Effector CD4-positive, alpha-beta T cell (primary cell): ENCODE data around the gene SPRED1.

Experiments
- DNase-seq: peaks from one replicate; pipeline ENCODE4 v3.0.0-alpha.2; 2020

SPRED1 gene

DNA sequence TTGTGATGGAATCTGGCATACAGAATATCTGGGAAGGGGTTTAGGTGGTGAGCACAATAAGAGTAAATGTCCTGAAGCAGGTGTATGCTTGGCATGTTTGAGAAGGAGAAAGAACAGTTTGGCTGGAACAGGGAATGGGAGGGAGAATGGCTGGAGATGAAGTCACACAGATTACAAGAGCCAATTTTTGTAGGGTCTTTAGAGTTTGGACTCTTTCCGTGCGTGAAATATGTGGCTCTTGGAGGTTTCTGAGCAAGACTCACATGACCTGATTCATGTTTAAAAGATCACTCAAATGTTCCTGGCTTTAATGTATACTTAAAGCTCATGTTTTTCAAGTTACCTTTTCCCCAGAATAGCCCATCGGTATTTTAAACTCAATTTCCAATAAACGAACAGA is 32.8 kb downstream of the SPRED1 start:
- DNase-seq: no peak

GRCh38 chr15:38294126-38294525 is 41.5 kb downstream of the SPRED1 start:
- no peak for DNase-seq

DNA sequence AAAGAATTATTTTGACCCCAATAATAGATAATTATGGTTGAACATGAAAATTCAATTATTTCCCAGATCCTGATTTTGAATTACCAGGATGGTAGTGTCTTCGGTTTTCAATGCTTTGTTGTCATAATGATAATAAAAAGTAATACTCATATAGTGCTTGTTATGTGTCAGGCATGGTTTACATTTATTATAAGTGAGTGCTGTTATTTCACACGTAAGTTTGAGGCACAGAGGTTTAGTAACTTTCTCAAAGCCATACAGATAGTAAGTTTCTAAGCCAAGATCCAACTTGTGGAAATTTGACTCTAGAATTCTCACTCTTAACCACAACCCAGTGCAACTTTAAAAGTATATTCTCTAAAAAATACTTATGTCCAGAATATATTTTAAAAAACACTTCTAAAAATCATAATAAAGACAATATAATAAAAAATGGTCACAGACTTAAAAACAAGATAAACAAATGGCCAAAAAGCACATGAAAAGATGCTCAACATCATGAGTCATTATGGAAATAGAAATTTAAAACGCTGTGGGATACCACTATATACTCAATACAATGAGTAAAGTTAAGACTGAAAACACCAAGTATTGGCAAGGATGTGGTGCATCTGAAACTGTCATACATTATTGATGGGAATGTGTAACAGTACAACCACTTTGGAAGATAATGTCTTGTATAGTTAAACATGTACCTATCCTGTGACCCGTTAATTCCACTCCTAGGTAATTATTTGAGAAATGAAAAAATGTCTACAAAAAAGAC is 45.2 kb downstream of the SPRED1 start:
- DNase-seq: no peak

DNA sequence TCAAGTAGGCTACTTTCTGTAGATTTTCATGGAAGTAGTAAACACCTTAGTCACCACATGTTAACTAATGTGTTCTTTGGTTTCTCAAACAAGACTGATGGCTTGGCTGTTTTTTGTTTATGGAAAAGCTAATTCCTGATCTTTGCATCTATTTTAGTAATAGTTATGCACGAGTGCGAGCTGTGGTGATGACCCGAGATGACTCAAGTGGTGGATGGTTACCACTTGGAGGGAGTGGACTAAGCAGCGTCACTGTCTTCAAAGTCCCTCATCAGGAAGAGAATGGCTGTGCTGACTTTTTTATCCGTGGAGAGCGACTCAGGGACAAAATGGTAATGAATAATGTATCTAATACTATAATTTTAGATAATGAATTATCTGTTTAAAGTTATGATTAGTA is 46.6 kb downstream of the SPRED1 start:
- DNase-seq: no peak

DNA sequence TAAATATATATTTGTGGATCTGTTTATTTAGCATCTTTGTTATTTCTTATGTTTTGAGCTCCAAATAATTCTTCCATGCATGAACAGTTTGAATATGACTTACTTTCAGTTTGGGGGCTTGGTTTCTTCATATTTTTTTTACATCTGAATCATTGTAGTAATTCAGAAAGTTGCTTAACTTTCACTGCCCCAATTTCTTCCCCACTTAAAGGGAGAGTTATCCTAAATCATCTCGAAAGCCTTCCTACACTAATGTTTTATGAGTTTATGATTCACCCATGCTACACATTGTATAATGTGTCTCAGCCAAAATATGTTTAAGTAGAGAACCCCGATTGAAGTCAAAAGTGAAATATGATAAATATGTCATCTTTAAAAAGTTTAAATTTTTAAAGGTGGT is 47.8 kb downstream of the SPRED1 start:
- DNase-seq: no peak

DNA sequence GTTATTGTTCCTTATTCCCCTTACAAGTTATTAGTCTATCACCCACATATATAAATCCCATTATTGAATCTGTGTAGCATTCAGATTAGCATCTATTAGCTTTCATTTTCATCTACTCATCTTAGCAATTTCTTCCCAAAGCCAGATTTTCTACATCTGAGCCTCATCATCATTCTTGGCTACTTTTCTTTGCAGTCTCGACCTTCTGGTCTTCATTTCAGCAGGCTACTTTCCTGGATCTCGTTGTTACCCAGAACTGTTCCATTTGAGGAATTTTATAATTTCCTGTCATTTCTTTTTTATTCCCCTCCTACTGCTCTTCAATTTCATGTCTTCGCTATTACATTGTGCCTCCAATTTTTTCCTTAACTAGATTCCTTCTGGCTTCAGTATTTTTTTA is 51.8 kb downstream of the SPRED1 start:
- no peak for DNase-seq

DNA sequence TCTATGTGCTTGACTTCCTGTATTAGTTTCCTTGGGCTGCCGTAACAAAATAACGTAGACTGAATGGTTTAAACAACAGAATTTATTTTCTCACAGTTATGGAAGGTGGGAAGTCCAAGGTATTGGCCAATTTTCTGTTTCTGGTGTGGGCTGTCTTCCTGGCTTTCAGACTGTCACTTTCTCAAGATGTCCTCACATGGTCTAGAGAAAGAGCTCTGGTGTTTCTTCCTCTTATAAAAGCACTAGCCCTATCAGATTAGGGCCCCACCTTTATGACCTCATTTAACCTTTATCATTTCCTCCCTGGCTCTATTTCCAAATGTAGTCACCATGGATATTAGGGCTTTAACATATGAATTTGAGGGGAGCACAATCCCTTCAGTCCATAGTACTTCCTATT is 54.6 kb downstream of the SPRED1 start:
- DNase-seq: no peak

DNA sequence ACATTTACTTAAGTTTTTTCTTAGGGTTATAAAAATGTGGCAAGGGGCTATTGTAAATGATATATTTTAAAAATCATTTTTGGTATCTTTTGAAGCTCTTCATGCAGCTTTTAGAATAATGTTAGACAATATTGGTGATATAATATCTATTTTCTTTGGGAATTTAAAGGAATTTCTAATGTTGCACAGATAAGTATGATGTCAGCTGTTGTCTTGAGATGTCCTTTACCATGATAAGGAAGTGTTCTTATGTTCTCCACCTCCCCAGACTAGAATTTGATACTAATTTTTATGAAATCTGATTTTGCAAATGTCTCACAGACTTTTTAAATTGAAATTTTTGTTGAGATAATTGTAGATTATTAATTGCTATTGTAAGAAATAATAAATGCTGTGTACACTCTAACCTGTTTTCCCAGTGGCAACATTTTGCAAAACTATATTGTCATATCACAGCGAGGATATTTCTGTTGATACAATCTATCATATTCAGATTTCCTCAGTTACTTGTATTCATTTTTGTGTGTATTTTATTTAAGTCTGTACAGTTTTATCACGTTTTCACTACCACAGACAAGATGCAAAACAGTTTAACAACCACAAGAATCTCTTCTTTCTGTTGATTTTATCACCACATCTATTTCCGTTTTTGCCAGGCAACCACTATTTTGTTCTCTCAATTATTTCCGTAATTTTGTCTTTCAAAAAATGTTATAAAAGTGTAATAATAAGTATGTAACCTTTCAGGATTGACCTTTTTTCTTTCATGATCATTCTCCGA is 55.4 kb downstream of the SPRED1 start:
- DNase-seq: no peak

DNA sequence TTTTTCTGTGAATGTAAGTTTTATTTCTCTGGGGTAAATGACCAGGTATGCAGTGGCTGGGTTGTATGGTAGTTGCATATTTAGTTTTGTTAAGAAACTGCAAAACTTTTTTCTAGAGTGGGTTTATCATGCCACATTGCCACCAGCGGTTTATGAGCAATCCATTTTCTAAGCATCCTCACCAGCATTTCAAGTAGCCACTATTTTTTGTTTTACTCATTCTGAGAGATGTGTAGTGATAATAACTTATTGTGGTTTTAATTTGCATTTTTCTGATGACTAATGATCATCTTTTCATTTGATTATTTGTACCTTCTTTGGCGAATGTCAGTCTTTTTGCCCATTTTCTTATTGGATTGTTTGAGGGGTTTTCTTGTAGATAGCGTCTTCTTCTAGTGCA is 56.2 kb downstream of the SPRED1 start:
- no peak for DNase-seq

DNA sequence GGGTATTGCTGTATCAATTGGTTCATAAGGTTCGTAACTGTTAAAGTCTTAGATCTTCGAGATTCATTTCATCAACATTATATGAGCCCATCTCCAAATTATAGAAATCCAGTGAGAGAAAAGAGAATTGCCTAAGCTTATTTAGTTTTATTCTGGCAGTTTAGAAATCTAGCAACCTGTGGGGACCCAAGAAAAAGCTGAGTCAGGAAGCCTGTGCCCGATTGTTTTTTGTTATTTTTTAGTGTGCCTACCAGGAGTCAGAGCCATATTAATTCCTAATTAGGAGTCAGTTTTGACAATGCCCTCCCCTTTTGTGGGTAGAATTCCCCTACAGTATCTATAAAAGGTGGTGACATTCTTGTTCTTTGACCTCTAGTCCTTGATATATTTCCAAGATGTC is 59.6 kb downstream of the SPRED1 start:
- no peak for DNase-seq

- DNase-seq: no peak
Measured at GRCh38 chr15:38316311-38316710, 63.7 kb downstream of the SPRED1 start.

- DNase-seq: no peak
Measured at GRCh38 chr15:38320181-38320580, 67.5 kb downstream of the SPRED1 start.

DNA sequence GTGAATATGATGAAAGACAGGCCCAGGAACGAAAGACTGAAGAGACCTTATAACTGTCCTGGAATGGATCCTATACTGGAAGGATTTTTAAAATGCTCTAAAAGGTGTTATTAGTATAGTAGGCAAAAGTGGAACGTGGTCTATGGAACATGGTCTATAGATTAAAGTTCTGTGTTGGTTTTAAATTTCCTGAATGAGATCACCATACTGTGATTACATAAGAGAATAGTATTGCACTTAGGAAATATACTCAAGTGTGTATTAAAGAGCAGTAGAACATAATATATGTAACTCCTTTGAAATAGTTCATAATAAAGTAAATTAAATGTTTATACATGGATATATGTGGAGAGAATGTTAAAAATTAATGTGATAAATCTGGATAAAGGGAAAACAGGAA is 68.2 kb downstream of the SPRED1 start:
- DNase-seq: no peak

DNA sequence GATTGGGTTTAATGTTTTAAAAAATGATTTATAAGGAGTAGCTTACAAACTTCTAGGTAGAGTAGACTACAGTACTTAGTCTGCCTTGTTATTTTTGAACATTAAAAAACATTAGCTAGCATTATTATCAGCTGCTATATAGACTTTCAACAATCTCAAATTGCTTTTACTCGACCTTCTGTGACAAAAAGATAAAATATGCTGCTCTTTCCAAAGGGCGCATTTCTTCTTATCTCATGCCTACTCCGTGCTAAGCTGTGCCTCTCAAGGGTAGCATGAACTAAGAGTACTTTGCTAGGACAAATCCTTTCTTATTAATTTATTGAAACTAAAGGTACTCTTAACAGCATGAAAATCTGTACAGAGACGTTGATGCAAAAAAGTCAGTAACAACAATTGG is 71.3 kb downstream of the SPRED1 start:
- DNase-seq: no peak

- no peak for DNase-seq
Measured at GRCh38 chr15:38324939-38325647, 72.5 kb downstream of the SPRED1 start.

GRCh38 chr15:38325648-38325990 is 73.0 kb downstream of the SPRED1 start:
- no peak for DNase-seq

DNA sequence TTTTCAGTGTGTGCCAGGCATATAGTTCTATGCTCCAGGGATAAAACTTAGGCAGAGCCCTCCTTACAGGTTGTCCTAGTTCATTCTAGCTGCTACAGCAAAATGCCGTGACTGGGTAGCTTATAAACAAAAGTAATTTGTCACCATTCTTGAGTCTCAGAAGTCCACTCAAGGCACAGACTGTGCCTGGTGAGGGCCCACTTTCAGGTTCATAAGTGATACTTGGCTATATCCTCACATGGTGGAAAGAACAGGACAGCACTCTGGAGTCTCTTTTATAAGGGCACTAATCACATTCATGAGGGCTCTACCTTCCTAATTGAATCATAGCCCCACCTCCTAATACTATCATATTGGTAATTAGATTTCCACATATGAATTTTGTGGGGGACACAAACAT is 80.1 kb downstream of the SPRED1 start:
- no peak for DNase-seq

GRCh38 chr15:38335116-38335515 is 82.5 kb downstream of the SPRED1 start:
- no peak for DNase-seq

DNA sequence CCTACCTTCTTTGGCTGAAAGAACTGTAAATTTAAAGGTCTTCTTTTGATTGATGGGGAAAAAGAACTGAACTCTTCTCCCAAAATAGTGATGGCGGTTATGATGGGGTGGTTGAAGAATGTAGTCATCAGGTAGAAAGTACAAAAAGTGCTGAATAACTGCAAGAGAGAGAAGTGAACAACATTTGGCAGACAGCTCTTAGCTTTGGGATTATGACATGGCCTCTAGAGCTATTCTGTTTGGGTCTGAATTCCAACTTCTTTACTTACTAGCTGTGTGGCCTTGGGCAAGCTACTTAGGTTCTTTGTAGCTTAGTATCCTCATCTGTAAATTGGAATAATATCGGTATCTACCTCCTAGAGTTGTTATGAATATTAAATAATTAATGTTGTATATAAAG is 91.7 kb downstream of the SPRED1 start:
- no peak for DNase-seq

- DNase-seq: no peak
Measured at GRCh38 chr15:38349251-38349650, 96.6 kb downstream of the SPRED1 start.

DNA sequence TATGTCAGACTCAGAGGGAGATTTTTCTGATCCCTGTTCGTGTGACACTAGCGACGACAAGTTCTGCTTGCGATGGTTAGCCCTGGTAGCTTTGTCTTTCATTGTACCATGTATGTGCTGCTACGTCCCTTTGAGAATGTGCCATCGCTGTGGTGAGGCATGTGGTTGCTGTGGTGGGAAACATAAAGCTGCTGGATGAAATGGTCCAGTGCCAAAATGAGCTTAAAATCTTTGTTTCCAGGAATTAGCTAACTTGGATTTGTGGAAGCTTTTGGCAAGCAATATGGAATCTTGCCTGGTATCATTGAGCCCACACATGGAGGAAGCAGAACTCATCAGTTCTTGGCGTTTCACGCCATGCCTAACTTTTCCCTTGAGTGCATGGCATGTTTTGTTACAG is 98.8 kb downstream of the SPRED1 start:
- DNase-seq: no peak

DNA sequence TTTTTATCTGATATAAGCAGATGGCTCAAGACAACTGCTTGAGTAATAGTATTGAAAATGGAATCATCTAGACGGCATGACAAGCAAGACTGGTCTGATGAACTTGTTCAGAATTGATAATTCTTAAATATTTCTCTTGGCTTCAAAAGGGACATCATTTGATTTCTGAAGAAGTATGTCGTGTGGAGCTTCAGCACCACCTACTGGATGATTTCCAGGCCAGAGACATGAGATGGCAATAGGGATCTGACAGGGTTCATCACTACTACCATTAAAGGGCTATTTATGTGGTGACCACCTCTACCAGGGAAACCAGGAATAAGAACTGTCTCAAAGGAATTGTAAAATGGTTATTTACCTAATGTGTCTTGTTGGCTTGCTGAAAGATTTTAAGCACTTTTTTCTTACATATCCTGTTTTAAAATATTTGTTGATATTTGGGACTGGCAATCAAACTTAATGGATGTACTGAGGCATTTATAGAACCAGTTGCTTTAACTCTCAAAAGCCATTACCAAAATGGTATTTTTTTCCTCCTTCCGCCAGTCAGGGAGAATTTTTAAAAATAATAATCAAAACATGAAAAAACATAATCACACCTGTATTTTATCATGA is 101.8 kb downstream of the SPRED1 start:
- peak; percentile 34 for DNase-seq

GRCh38 chr15:38362355-38362754 is 109.7 kb downstream of the SPRED1 start:
- no peak for DNase-seq

GRCh38 chr15:38367476-38367875 is 114.8 kb downstream of the SPRED1 start:
- DNase-seq: no peak
